Progenitor cell of endocrine pancreas (in vitro differentiated cells): ENCODE results near the gene PCDHGA1. TPM values are rescaled to one million over a fixed set of nuclear protein-coding genes. Genes with fewer than 3 reads are reported as not detected.
"Not testable (repeated sequence)": the region's sequence is repeated elsewhere in the genome, so short reads cannot be mapped to it uniquely, and the experiment has no call there.

Experiments
- DNase-seq: peaks from one replicate; pipeline ENCODE4 v3.0.0; 2021; ENCODE audit warnings: low spot score; ENCODE audit not compliant: unreplicated experiment
- H3K27ac Mint-ChIP-seq: 2 replicates; pipeline ENCODE4 v1.8.0; 2021; ENCODE audit warnings: mild to moderate bottlenecking, moderate library complexity, mixed read lengths
- H3K27me3 Mint-ChIP-seq: 2 replicates; pipeline ENCODE4 v1.8.0; 2021; ENCODE audit warnings: mixed read lengths
- H3K36me3 Mint-ChIP-seq: 2 replicates; pipeline ENCODE4 v1.8.0; 2022; ENCODE audit warnings: mixed read lengths; ENCODE audit not compliant: insufficient read depth
- H3K4me1 Mint-ChIP-seq: 2 replicates; pipeline ENCODE4 v1.8.0; 2021; ENCODE audit warnings: low read depth, mixed read lengths
- H3K4me3 Mint-ChIP-seq: 2 replicates; pipeline ENCODE4 v1.8.0; 2021; ENCODE audit warnings: low read depth, mild to moderate bottlenecking, moderate library complexity, mixed read lengths
- H3K9me3 Mint-ChIP-seq: 2 replicates; pipeline ENCODE4 v1.8.0; 2021; ENCODE audit warnings: low read depth, mixed read lengths
- CTCF ChIP-seq: fragments of 200-600 bp; sonication (generic); IDR thresholded peaks from one replicate; pipeline ENCODE4 v1.5.0; 2021; ENCODE audit warnings: antibody characterized with exemption, mild to moderate bottlenecking; ENCODE audit not compliant: unreplicated experiment
- total RNA-seq: library from RNA; stranded (reverse); gene quantifications from 2 replicates; pipeline ENCODE4 v1.2.1, GENCODE V29; 2021

The PCDHGA1 gene
- total RNA-seq, 1 donor from 2014 or later: 1.3 TPM

- Mint-ChIP-seq H3K9me3 (peaks cover 42% of the 10 kb centered on the region), H3K4me3 (no peak overlapping the region), H3K36me3 (peaks cover 20% of the 10 kb centered on the region), H3K27ac (no peak overlapping the region), H3K27me3 (no peaks in the 10 kb centered on the region), H3K4me1 (no peaks in the 10 kb centered on the region)
- no peak for DNase-seq
- no peak for TF ChIP-seq CTCF
These were observed 2.1 kb upstream of the PCDHGA1 start for GRCh38 chr5:141328231-141328630.

GRCh38 chr5:141332571-141332970, 2.3 kb downstream of the PCDHGA1 start:
- Mint-ChIP-seq H3K9me3 (peaks cover 56% of the 10 kb centered on the region), H3K36me3 (peaks cover 23% of the 10 kb centered on the region)
- not testable (repeated sequence) for H3K27ac Mint-ChIP-seq, H3K4me3 Mint-ChIP-seq, DNase-seq, H3K4me1 Mint-ChIP-seq, H3K27me3 Mint-ChIP-seq

GRCh38 chr5:141338538-141339306, 8.4 kb downstream of the PCDHGA1 start, which contains the start of gene PCDHGA2:
Gene PCDHGA2 (plus strand): TSS chr5:141338760.
- no peak for TF ChIP-seq CTCF
- H3K27ac Mint-ChIP-seq: no peak within 1 kb of the TSS
- no peaks in the 10 kb centered on the region for H3K4me1 Mint-ChIP-seq
- peaks cover 62% of the 10 kb centered on the region for H3K9me3 Mint-ChIP-seq
- H3K36me3 Mint-ChIP-seq: peaks cover 17% of the 10 kb centered on the region
- no peak within 1 kb of the TSS for H3K4me3 Mint-ChIP-seq
- H3K27me3 Mint-ChIP-seq: no peaks in the 10 kb centered on the region
- no peak for DNase-seq

GRCh38 chr5:141340781-141341354, 10.6 kb downstream of the PCDHGA1 start:
- H3K36me3 Mint-ChIP-seq: peaks cover 14% of the 10 kb centered on the region
- H3K4me3 Mint-ChIP-seq, H3K27me3 Mint-ChIP-seq, DNase-seq, H3K27ac Mint-ChIP-seq, H3K4me1 Mint-ChIP-seq: not testable (repeated sequence)
- H3K9me3 Mint-ChIP-seq: peaks cover 50% of the 10 kb centered on the region

GRCh38 chr5:141342773-141343172, 12.5 kb downstream of the PCDHGA1 start:
- H3K27ac Mint-ChIP-seq: no peak overlapping the region
- DNase-seq: no peak
- no peaks in the 10 kb centered on the region for H3K27me3 Mint-ChIP-seq
- peaks cover 43% of the 10 kb centered on the region for H3K9me3 Mint-ChIP-seq
- peaks cover 12% of the 10 kb centered on the region for H3K36me3 Mint-ChIP-seq
- TF ChIP-seq CTCF: no peak
- no peaks in the 10 kb centered on the region for H3K4me1 Mint-ChIP-seq
- no peak overlapping the region for H3K4me3 Mint-ChIP-seq

GRCh38 chr5:141343242-141343952, 13.1 kb downstream of the PCDHGA1 start, which contains the start of gene PCDHGA3:
Gene PCDHGA3 (plus strand): TSS chr5:141343829. CDS start chr5:141344034, 205 bp downstream.
- no peak for DNase-seq
- TF ChIP-seq CTCF: no peak
- no peaks in the 10 kb centered on the region for H3K4me1 Mint-ChIP-seq
- H3K9me3 Mint-ChIP-seq: peaks cover 37% of the 10 kb centered on the region
- H3K27ac Mint-ChIP-seq: no peak within 1 kb of the TSS
- peak within 1 kb of the TSS; percentile 49 for H3K4me3 Mint-ChIP-seq
- no peaks in the 10 kb centered on the region for H3K27me3 Mint-ChIP-seq
- H3K36me3 Mint-ChIP-seq: peaks cover 11% of the 10 kb centered on the region
